Choroid plexus epithelial cell (primary cell): ENCODE data around the gene LEO1.

Source experiments
- DNase-seq: peaks from one replicate; pipeline ENCODE4 v3.0.0-alpha.2; 2010; ENCODE audit warnings: low read depth
- H3K4me3 ChIP-seq: 2 replicates; pipeline ENCODE4 v1.5.1; 2011; ENCODE audit warnings: low read depth, mild to moderate bottlenecking, control low read depth, low read length, moderate library complexity
- TF ChIP-seq, protein P1 (sequence below): conservative IDR thresholded peaks from 2 replicates; pipeline ENCODE4 v1.5.1; 2011; ENCODE audit warnings: low read depth, mild to moderate bottlenecking, control low read depth, inconsistent platforms, low read length, moderate library complexity

LEO1 gene

GRCh38 chr15:51952805-51953204 lies 18.8 kb downstream of the LEO1 start:
- DNase-seq, result no peak
- TF ChIP-seq, protein P1, sequence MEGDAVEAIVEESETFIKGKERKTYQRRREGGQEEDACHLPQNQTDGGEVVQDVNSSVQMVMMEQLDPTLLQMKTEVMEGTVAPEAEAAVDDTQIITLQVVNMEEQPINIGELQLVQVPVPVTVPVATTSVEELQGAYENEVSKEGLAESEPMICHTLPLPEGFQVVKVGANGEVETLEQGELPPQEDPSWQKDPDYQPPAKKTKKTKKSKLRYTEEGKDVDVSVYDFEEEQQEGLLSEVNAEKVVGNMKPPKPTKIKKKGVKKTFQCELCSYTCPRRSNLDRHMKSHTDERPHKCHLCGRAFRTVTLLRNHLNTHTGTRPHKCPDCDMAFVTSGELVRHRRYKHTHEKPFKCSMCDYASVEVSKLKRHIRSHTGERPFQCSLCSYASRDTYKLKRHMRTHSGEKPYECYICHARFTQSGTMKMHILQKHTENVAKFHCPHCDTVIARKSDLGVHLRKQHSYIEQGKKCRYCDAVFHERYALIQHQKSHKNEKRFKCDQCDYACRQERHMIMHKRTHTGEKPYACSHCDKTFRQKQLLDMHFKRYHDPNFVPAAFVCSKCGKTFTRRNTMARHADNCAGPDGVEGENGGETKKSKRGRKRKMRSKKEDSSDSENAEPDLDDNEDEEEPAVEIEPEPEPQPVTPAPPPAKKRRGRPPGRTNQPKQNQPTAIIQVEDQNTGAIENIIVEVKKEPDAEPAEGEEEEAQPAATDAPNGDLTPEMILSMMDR, result no peak
- no peak overlapping the region for H3K4me3 ChIP-seq

GRCh38 chr15:51947124-51947523 lies 24.5 kb downstream of the LEO1 start:
- no peak for DNase-seq
- H3K4me3 ChIP-seq, result no peak overlapping the region
- TF ChIP-seq, protein P1, result no peak

GRCh38 chr15:51939216-51939615 lies 32.4 kb downstream of the LEO1 start:
- TF ChIP-seq, protein P1, result no peak
- DNase-seq, result no peak
- no peak overlapping the region for H3K4me3 ChIP-seq

DNA sequence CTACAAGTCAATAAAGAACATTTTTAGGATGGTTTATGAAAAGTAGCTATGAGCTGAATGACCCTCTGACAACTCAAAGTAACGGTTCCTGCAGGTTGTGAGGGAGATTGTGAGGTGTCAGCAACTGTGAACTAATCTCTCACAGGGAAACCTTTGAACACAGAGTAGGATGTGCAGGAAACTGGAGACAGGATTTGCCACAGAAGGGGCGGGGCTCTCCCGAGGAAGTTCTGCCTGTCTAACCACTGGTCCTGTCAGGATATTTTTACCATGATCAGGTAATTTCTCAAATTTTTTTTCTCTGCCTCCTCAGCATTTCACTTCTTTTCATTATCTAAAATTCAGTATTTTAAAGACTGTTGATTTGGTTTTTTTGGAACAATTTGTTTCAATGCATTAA lies 33.3 kb downstream of the LEO1 start:
- TF ChIP-seq, protein P1, result no peak
- H3K4me3 ChIP-seq, result no peak overlapping the region
- no peak for DNase-seq

DNA sequence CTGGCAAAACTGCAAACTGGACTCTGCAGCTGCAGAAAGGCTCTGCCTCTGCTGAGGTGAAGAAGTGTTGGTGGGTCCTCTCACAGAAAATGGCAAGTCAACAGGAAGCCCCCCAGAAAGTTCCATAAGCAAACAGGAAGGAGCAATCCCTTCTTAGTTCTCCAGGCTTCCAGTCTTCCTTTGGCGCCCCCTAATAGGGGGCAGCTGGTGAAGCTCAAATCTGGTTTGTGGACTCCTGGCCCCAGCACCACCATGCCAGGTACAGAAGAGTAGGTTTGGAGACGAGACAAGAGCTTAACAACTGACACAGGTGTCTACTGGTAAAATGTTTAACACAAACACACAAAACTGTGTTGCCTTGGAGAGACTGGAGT lies 35.5 kb downstream of the LEO1 start:
- H3K4me3 ChIP-seq, result no peak overlapping the region
- TF ChIP-seq, protein P1, result no peak
- no peak for DNase-seq

DNA sequence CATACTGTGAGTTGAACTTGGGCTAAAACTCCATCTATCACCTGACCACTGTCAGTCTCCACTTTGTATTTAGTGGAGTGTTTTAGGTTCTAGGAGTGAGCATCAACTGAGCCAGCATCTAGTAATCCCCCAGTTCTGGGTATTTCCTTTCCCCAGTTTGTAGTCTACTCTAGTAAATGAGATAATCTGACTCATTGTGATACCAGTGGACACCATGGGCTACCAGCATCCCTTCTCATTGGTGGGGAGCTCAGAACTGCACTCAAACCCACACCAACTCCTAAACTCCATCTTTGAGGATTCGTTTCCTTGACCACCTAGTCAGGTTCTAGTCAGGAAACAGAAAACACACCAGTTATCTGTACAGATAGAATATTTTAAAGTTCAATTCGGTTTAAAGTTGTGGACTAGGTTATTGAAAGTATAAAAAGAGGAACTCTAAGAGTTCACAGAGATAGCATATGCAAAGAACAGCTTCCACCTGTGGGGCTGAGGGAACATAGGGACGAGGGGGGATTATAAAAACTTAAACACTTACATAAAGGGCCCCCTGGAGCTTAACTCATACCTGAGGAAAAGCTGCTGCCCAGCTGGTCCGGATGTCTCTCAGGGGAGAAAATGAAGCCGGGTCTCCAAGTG lies 36.0 kb downstream of the LEO1 start:
- no peak overlapping the region for H3K4me3 ChIP-seq
- DNase-seq, result no peak
- TF ChIP-seq, protein P1, result no peak

DNA sequence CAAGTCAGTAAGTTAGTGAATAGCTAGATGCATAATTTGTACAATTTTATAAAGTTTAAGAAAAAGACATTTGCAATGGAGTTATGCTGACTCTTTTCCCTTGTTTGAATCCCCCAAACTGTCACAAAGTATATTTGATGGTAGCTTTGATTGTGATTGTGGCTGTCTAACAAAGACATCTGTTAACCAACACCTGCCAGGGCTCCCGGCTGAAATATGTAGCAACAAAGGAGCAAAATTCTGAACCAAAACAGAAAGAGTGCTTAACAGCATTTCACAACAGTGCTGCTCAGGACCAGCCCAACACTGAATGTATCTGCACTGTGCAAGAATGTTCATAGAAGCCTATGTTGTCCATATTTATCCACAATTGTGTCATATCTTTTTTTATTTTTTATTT lies 39.4 kb downstream of the LEO1 start:
- no peak overlapping the region for H3K4me3 ChIP-seq
- TF ChIP-seq, protein P1, result no peak
- no peak for DNase-seq
